Endothelial cell of umbilical vein (primary cell): Measurements from ENCODE around the gene TPGS2. TPM values are rescaled to one million over a fixed set of nuclear protein-coding genes. Genes with fewer than 3 reads are reported as not detected.

Experiments used
- BruUV-seq: library from RNA; stranded (reverse); fragments of 400-500 nt; replicated peaks from 2 replicates; lab custom pipeline; 2021; lab: Mats Ljungman, UMichigan
- CTCF ChIA-PET: fragments of 300-600, 350-600 bp; sonication (Branson Sonifier 250); formaldehyde crosslinking; loops from one replicate; lab custom pipeline; 2021; ENCODE audit warnings: antibody characterized with exemption, inconsistent platforms; lab: Charles Lee
- POLR2A ChIA-PET: fragments of 300-600, 350-600 bp; sonication (Branson Sonifier 250); formaldehyde crosslinking; loops from one replicate; lab custom pipeline; 2021; ENCODE audit warnings: antibody characterized with exemption, inconsistent platforms; lab: Charles Lee
- DNase-seq: peaks from one replicate; pipeline ENCODE4 v3.0.0-alpha.2; 2011; ENCODE audit warnings: low read depth, low spot score
- FAIRE-seq: peaks from 2 replicates; lab custom pipeline; 2011; peaks lifted over from hg19 to GRCh38; lab: Jason Lieb, UNC
- H2AFZ ChIP-seq: 2 replicates; pipeline ENCODE4 v1.6.0; 2012; ENCODE audit warnings: low read depth, low read length, control low read depth, inconsistent platforms
- H3K27ac ChIP-seq: 2 replicates; pipeline ENCODE4 v1.5.1; 2011; ENCODE audit warnings: low read depth, mild to moderate bottlenecking, control low read depth, low read length, moderate library complexity; ENCODE audit not compliant: insufficient read depth
- H3K27me3 ChIP-seq, 2 experiments: 2 replicates each; pipeline versions ENCODE4 v1.6.0 to v1.6.1; 2011; ENCODE audit warnings: low read length in 2 of 2, mixed read lengths in 1 of 2; ENCODE audit not compliant: control insufficient read depth in 2 of 2, insufficient read depth in 2 of 2
- H3K36me3 ChIP-seq, 2 experiments: 2 replicates in 1 of 2; 3 replicates in 1 of 2; pipeline ENCODE4 v1.5.1; 2011; ENCODE audit warnings: low read length in 2 of 2, mild to moderate bottlenecking in 1 of 2, moderate library complexity in 1 of 2; ENCODE audit not compliant: control insufficient read depth in 2 of 2, insufficient read depth in 2 of 2; ENCODE audit errors: extremely low read depth in 1 of 2
- H3K4me1 ChIP-seq: 3 replicates; pipeline ENCODE4 v1.5.1; 2011; ENCODE audit warnings: mild to moderate bottlenecking, low read length; ENCODE audit not compliant: control insufficient read depth, insufficient read depth; ENCODE audit errors: extremely low read depth
- H3K4me2 ChIP-seq: 2 replicates; pipeline ENCODE4 v1.6.1; 2011; ENCODE audit warnings: low read length, control low read depth, mixed read lengths; ENCODE audit not compliant: insufficient read depth
- H3K4me3 ChIP-seq, 3 experiments: fragments of 200-600 bp in 1 of 3; sonication (generic), shearing (Covaris generic) in 1 of 3; replicated peaks in 1 of 3; 2 replicates each; pipeline ENCODE4 v1.5.1; 2011 to 2016; ENCODE audit warnings: control low read depth in 3 of 3, low read length in 3 of 3, mild to moderate bottlenecking in 2 of 3, inconsistent platforms in 1 of 3, low read depth in 1 of 3, moderate library complexity in 1 of 3; ENCODE audit not compliant: insufficient read depth in 1 of 3
- H3K79me2 ChIP-seq: 2 replicates; pipeline ENCODE4 v1.6.0; 2012; ENCODE audit warnings: low read length, inconsistent platforms; ENCODE audit not compliant: control insufficient read depth, insufficient read depth
- H3K9ac ChIP-seq: replicated peaks from 2 replicates; pipeline ENCODE3; 2011; ENCODE audit warnings: low read length, control low read depth; ENCODE audit not compliant: insufficient read depth; ENCODE audit errors: extremely low read depth
- H3K9me1 ChIP-seq: replicated peaks from 3 replicates; pipeline ENCODE4 v1.6.0; 2011; ENCODE audit warnings: mild to moderate bottlenecking, low read length; ENCODE audit not compliant: control insufficient read depth, insufficient read depth; ENCODE audit errors: extremely low read depth
- H3K9me3 ChIP-seq: replicated peaks from 2 replicates; pipeline ENCODE4 v1.5.1; 2012; ENCODE audit warnings: low read length, inconsistent platforms; ENCODE audit not compliant: control insufficient read depth, insufficient read depth
- H4K20me1 ChIP-seq: replicated peaks from 2 replicates; pipeline ENCODE3; 2011; ENCODE audit warnings: mild to moderate bottlenecking, low read length; ENCODE audit not compliant: control insufficient read depth, insufficient read depth; ENCODE audit errors: extremely low read depth
- EZH2 ChIP-seq: IDR thresholded peaks from 2 replicates; pipeline ENCODE4 v1.6.1; 2012; ENCODE audit warnings: borderline replicate concordance, low read depth, mild to moderate bottlenecking, moderate library complexity, low read length, inconsistent platforms; ENCODE audit not compliant: severe bottlenecking
- FOS ChIP-seq: IDR thresholded peaks from 2 replicates; pipeline ENCODE4 v1.6.1; 2011; ENCODE audit warnings: mild to moderate bottlenecking, low read length, moderate library complexity, borderline replicate concordance; ENCODE audit not compliant: insufficient read depth
- GATA2 ChIP-seq: IDR thresholded peaks from 2 replicates; pipeline ENCODE4 v1.7.0; 2011; ENCODE audit warnings: low read depth, mild to moderate bottlenecking, moderate library complexity, mixed read lengths, low read length; ENCODE audit not compliant: insufficient read length, insufficient read depth
- JUN ChIP-seq: IDR thresholded peaks from 2 replicates; pipeline ENCODE4 v1.6.1; 2011; ENCODE audit warnings: borderline replicate concordance, low read depth; ENCODE audit not compliant: insufficient read length, insufficient read depth
- MYC ChIP-seq: IDR thresholded peaks from one replicate; pipeline ENCODE4 v1.6.1; 2011; ENCODE audit warnings: mild to moderate bottlenecking, low read depth, low read length
- POLR2A ChIP-seq: IDR thresholded peaks from 2 replicates; pipeline ENCODE4 v1.6.1; 2012; ENCODE audit warnings: low read depth, mild to moderate bottlenecking, control low read depth, low read length
- POLR2AphosphoS5 ChIP-seq: IDR thresholded peaks from 2 replicates; pipeline ENCODE4 v1.6.1; 2012; ENCODE audit warnings: low read depth, mild to moderate bottlenecking, control low read depth, low read length, moderate library complexity; ENCODE audit not compliant: insufficient read depth
- dilution Hi-C: fragments of 300-500 bp; cut with MboI; formaldehyde crosslinking; loops from one replicate; pipeline ENCODE4 v1.15.0; 2019; ENCODE audit warnings: low sequenced_read_pairs; ENCODE audit not compliant: extremely low pct_ligation_motif_present
- intact Hi-C: fragments of 100-400 bp; cut with micrococcal nuclease; formaldehyde crosslinking; loops from one replicate; pipeline ENCODE4 v1.10.0; 2022
- polyA plus RNA-seq, 4 experiments: library from polyadenylated mRNA; depleted of rRNA in 3 of 4; stranded (reverse) in 3 of 4; unstranded in 1 of 4; fragments of >200 nt; gene quantifications; 2 replicates each; pipeline versions ENCODE4 v1.2.1 to v1.2.3, GENCODE V29; 2011 to 2012; ENCODE audit warnings: missing spikeins in 1 of 4
- total RNA-seq: library from RNA; stranded (reverse); gene quantifications from 2 replicates; pipeline ENCODE4 v1.2.3, GENCODE V29; 2021
- TF ChIP-seq, protein P1 (sequence below): IDR thresholded peaks from 2 replicates; pipeline ENCODE4 v1.6.1; 2011; ENCODE audit not compliant: insufficient read depth, insufficient read length
- TF ChIP-seq, protein P2 (sequence below), 2 donors: IDR thresholded peaks; 1 replicate in 1 of 2; 2 replicates in 1 of 2; pipeline ENCODE4 v1.5.1; 2011; ENCODE audit warnings: low read length in 2 of 2, mild to moderate bottlenecking in 2 of 2, moderate library complexity in 2 of 2, control low read depth in 1 of 2, inconsistent platforms in 1 of 2, low read depth in 1 of 2; ENCODE audit not compliant: insufficient read depth in 1 of 2; ENCODE audit errors: extremely low read depth in 1 of 2

TPGS2 gene
- total and polyA plus RNA-seq, 2 donors (not counting 3 experiments of a cell fraction or from before 2014, with no cell fraction given) = 150 to 232 TPM

DNA sequence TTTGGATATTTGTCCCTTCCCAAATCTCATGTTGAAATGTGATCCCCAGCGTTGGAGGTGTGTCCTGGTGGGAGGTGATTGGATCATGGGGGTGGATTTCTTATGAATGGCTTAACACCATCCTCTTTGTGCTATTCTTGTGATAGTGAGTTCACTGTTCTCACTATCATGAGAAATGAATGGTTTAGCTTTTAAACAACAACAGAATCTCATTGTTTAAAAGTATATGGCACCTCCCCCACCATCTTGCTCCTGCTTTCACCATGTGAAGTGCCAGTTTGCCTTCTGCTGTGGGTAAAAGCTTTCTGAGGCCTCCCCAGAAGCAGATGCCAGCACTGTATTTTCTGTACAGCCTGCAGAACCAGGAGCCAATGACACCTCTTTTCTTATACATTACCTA lies 38.3 kb upstream of the TPGS2 start:
- no peak overlapping the region for H3K4me2 ChIP-seq
- FAIRE-seq (no peak), DNase-seq (no peak)
- H3K4me3 ChIP-seq = no peak overlapping the region
- H3K9me3 ChIP-seq = no peaks in the 10 kb centered on the region
- TF ChIP-seq JUN (no peak), FOS (no peak), POLR2AphosphoS5 (no peak), EZH2 (no peak), POLR2A (no peak), GATA2 (no peak), MYC (no peak)
- TF ChIP-seq, protein P1, sequence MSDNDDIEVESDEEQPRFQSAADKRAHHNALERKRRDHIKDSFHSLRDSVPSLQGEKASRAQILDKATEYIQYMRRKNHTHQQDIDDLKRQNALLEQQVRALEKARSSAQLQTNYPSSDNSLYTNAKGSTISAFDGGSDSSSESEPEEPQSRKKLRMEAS = no peak
- TF ChIP-seq, protein P2, sequence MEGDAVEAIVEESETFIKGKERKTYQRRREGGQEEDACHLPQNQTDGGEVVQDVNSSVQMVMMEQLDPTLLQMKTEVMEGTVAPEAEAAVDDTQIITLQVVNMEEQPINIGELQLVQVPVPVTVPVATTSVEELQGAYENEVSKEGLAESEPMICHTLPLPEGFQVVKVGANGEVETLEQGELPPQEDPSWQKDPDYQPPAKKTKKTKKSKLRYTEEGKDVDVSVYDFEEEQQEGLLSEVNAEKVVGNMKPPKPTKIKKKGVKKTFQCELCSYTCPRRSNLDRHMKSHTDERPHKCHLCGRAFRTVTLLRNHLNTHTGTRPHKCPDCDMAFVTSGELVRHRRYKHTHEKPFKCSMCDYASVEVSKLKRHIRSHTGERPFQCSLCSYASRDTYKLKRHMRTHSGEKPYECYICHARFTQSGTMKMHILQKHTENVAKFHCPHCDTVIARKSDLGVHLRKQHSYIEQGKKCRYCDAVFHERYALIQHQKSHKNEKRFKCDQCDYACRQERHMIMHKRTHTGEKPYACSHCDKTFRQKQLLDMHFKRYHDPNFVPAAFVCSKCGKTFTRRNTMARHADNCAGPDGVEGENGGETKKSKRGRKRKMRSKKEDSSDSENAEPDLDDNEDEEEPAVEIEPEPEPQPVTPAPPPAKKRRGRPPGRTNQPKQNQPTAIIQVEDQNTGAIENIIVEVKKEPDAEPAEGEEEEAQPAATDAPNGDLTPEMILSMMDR (IDR thresholded peaks at IDR 0.05; ENCODE audit: extremely low read depth in 1 of 2, insufficient read depth in 1 of 2, low read depth in 1 of 2, low read length in 2 of 2) = no peak
- H4K20me1 ChIP-seq = no peaks in the 10 kb centered on the region
- intact Hi-C loops (no loop called here), dilution Hi-C loops (no loop called here)
- no peak overlapping the region for H3K9ac ChIP-seq
- POLR2A ChIA-PET = no interaction called here
- H3K27me3 ChIP-seq = no peaks in the 10 kb centered on the region
- no peaks in the 10 kb centered on the region for H3K79me2 ChIP-seq
- H3K36me3 ChIP-seq = no peaks in the 10 kb centered on the region
- no peaks in the 10 kb centered on the region for H3K4me1 ChIP-seq
- no peak overlapping the region for H2AFZ ChIP-seq
- CTCF ChIA-PET = interaction anchor here (1.5 kb wide), 1 partner anchor 38 kb away, joined by 4 read pairs; the partner anchor contains the start of genes KIAA1328 and TPGS2
- H3K9me1 ChIP-seq = no peaks in the 10 kb centered on the region
- no TSS peak for BruUV-seq
- H3K27ac ChIP-seq = no peak overlapping the region
